HG02840 (cell line): ENCODE measurements around the gene TMEM132A.

ENCODE experiments used
- ATAC-seq: cut with Tn5 transposase; IDR thresholded peaks from one replicate; pipeline ENCODE4 v1.9.1; 2021; ENCODE audit warnings: mild to moderate bottlenecking, moderate library complexity, moderate number of reproducible peaks; ENCODE audit not compliant: unreplicated experiment, low FRiP score

TMEM132A gene

DNA sequence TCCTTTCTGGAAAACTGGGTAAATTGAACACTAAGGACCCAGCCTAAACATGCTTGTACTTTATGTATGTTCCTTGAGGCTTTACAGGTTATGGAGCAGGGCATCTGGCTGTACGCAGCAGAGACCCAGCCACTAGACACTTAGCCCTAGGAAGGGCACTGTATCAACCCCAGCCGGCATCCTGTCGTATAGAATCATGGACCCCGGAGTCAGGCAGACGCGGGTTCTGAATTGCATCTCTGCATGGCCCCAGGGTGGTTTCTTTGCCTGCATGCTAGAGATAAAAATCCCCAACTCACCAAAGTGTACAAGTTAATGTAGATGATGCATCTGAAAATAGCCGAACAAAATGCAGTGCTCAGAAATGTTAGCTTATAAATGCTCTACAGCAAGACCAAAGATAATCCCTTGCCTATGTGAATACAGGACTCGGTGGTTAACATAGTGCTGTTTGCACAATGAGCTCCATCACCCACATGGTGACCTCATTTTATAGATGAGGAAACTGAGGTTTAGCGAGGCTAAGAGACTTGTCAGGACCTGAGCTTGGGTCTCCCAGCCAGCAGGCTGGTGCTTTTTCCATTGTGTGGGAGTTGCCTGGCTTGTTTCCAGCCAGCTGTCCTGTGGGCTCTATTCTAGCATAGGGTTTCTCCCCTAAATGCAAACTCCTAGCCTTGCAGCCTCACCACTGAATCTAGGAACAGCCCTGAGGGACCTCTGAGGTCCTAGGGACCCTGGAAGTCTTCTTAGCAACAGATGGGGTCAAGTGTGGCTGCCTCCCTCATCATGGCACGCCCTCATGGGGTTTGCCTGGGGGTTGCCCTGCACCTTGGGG is 54.5 kb downstream of the TMEM132A start:
- no peak for ATAC-seq

DNA sequence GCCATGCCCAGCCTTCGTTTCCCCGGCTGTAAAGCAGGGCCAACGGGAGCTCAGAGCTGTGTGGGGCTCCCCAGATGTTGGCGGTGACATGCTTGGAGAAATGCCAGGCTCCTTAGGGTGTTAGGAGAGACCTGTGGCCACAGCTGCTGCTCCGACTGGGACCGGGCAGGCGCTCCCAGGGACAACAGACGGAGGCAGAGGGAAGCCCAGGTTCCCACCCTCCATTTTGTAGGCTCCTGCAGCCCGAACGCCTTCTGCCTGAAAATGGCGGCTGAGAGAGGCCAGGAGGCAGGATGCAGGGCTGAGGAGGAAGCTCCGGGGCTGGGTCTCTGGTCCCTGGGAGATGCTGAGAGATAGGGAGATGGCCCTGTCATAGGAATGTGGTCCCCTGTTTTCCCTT is 57.3 kb downstream of the TMEM132A start:
- no peak for ATAC-seq

DNA sequence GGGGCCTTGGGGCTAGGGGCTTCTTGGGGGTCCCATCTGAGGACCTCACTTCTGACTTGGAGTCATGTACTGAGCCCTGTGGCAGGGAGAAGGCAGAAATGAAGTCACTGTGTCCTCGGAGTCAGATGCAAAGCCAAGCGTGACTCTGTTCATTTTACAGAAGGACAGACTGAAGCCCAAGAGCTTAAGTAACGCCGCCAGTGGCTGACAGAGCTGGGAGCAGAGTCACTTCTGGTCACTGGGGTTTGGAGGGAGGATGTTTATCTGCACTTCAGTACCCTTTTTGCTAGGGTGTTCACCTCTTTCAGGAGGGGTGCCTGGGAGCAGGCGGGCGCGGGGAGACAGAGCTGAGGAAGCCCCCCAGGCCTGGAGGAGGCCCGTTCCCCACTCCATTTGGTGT is 57.9 kb downstream of the TMEM132A start:
- no peak for ATAC-seq

DNA sequence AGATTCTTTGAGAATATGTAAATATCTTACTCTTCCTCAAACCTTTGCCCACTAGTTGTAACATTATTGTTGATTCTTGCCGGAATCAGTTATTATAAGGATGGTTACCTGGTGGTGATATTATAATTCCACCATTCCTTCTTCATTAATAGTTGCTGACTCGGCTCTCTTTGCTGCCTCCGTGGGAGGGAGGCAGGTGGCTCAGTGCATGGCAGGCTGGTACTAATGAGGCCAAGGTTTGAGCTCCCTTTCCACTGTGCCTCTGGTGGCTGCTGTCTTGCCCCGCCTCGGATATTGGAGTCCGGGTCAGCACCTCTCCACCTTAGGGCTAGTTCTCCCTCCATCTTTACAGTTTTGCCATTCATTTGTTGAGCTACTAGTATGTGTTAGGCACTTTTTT is 59.9 kb downstream of the TMEM132A start:
- no peak for ATAC-seq

DNA sequence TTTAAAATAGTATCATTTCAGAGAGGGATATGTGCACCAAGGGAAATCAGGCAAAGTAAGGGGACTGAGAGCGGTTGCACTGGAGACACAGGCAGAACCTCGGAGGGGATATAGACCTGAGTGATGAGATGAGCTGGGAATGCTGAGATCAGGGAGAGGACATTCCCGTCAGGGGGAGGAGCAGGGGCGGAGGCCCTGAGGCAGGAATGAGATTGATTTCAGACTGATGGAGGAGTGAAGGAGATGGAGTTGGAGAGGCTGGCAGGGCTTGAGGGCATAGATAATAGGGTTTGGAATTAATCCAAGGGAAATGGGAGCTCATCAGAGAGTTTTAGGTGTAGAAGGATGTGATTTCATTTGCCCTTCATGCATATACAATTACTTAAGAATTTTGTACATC is 60.4 kb downstream of the TMEM132A start:
- ATAC-seq: no peak

DNA sequence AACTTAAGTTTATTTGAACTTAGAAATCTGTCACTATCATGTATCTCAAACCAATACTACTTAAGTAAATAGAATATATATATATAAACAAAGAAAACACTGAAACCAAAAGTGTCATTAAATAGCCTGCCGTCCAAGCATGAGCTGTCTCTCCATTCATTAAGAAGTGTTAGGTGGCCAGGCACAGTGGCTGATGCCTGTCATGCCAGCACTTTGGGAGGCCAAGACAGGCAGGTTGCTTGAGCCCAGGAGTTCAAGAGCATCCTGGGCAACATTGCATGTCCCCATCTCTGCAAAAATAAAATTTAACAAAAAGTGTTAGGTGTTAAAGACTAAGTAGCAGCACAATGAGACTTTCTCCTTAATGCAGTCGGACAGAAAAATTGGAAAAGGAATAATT is 61.2 kb downstream of the TMEM132A start:
- no peak for ATAC-seq

DNA sequence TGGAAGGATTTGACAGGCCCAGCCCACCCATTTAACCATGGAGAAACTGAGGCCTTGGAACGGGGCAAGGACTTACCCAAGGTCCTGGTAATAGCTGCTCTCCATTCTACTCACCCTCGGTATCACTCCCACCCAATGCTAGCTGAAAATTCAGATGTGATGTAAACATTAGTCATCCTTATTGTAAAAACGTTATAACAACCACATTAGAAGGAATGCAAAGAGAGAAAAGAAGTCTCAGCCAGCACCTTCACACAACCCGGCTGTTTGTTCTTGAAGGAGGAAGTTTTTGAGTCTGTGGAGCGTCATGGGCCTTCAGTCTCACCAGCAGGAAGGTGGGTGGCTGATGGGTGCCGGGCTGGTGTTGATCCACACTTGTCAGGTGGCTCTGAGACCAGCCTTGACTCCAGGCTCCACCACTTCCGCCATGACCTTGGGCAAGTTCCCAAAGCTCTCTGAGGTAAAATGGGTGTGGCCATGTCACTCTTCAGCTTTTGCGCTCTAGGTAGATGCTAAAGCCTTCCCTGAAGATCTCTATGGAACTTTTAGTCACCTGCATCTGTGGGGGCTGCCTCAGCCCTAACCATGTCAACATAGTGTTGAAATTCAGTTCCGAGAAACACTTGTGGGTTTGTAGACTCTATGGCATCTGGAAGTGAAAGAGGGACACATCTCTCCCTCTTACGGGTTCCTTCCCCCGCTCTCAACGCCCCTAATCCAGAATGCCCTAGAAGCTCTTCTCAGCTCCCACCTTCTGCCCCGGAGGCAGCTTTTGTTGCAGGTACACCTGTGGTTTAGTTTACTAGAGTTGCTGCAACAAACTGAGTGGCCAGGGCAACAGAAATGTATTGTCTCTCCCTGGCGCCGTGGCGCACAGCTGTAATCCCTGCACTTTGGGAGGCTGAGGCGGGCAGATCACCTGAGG is 62.0 kb downstream of the TMEM132A start:
- ATAC-seq: no peak
